ENCODE data around the gene NECTIN1. TPM values are rescaled to one million over a fixed set of nuclear protein-coding genes. Genes with fewer than 3 reads are reported as not detected.
"Not testable (repeated sequence)": the region's sequence is repeated elsewhere in the genome, so short reads cannot be mapped to it uniquely, and the experiment has no call there.

The NECTIN1 gene
- total RNA-seq, 1 donor from 2014 or later: 19.5 TPM

- H3K27ac ChIP-seq: no peak overlapping the region
- peaks cover 5% of the 10 kb centered on the region for H3K27me3 Mint-ChIP-seq (ENCODE audit: insufficient read depth, low read depth)
Observed at GRCh38 chr11:119599864-119600541, 129.0 kb downstream of the NECTIN1 start.

DNA sequence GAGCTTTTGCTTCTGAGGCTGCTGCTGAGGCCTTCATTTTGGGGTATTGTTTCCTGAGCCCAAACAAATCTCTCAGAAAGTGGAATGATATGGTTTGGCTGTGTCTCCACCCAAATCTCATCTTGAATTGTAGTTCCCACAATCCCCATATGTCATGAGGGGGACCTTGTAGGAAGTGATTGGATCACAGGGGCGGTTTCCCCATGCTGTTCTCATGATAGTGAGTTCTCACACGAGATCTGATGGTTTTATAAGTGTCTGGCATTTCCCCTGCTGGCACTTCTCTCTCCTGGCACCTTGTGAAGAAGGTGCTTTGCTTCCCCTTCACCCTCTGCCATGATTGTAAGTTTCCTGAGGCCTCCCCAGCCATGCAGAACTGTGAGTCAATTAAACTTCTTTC, 133.1 kb downstream of the NECTIN1 start:
- not testable (repeated sequence) for H3K9ac ChIP-seq; H3K36me3 ChIP-seq; H3K27me3 ChIP-seq; DNase-seq (ENCODE audit: low spot score); H3K4me3 ChIP-seq; H3K79me2 ChIP-seq (ENCODE audit: low read depth); H3K36me3 Mint-ChIP-seq; H3K27ac ChIP-seq; H3K4me2 ChIP-seq; H3K9me3 ChIP-seq (ENCODE audit: low read depth); H3K27me3 Mint-ChIP-seq (ENCODE audit: insufficient read depth, low read depth); H3K9me3 Mint-ChIP-seq; H3K27ac Mint-ChIP-seq; H3F3A ChIP-seq (ENCODE audit: low read depth); H3K4me1 ChIP-seq; H4K20me1 ChIP-seq (ENCODE audit: low read depth); H3K4me3 Mint-ChIP-seq; H2AFZ ChIP-seq (replicated peaks)
- peaks cover 32% of the 10 kb centered on the region for H3K4me1 Mint-ChIP-seq

More at GRCh38 chr11:119599864-119600541, 129.0 kb downstream of the NECTIN1 start:
- H3K4me3 Mint-ChIP-seq: no peak overlapping the region
- H3K4me1 Mint-ChIP-seq: peaks cover 35% of the 10 kb centered on the region
- no peak for DNase-seq (ENCODE audit: low spot score)
- no peak overlapping the region for H3K4me3 ChIP-seq
- H3K9ac ChIP-seq: no peak overlapping the region
- H3K36me3 Mint-ChIP-seq: no peaks in the 10 kb centered on the region
- no peak overlapping the region for H3K4me2 ChIP-seq
- no peak overlapping the region for H2AFZ ChIP-seq (replicated peaks)
- H4K20me1 ChIP-seq (ENCODE audit: low read depth): no peaks in the 10 kb centered on the region
- peaks cover 4% of the 10 kb centered on the region for H3K9me3 Mint-ChIP-seq
- no peak for TF ChIP-seq EZH2 (IDR thresholded peaks at IDR 0.05)
- no peak for TF ChIP-seq EZH2phosphoT487 (IDR thresholded peaks at IDR 0.05)
- TF ChIP-seq, protein P1, sequence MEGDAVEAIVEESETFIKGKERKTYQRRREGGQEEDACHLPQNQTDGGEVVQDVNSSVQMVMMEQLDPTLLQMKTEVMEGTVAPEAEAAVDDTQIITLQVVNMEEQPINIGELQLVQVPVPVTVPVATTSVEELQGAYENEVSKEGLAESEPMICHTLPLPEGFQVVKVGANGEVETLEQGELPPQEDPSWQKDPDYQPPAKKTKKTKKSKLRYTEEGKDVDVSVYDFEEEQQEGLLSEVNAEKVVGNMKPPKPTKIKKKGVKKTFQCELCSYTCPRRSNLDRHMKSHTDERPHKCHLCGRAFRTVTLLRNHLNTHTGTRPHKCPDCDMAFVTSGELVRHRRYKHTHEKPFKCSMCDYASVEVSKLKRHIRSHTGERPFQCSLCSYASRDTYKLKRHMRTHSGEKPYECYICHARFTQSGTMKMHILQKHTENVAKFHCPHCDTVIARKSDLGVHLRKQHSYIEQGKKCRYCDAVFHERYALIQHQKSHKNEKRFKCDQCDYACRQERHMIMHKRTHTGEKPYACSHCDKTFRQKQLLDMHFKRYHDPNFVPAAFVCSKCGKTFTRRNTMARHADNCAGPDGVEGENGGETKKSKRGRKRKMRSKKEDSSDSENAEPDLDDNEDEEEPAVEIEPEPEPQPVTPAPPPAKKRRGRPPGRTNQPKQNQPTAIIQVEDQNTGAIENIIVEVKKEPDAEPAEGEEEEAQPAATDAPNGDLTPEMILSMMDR (IDR thresholded peaks at IDR 0.05): no peak
- H3K27me3 ChIP-seq: no peaks in the 10 kb centered on the region
- peaks cover 6% of the 10 kb centered on the region for H3K4me1 ChIP-seq
- H3K79me2 ChIP-seq (ENCODE audit: low read depth): no peaks in the 10 kb centered on the region
- H3K9me3 ChIP-seq (ENCODE audit: low read depth): no peaks in the 10 kb centered on the region
- H3K36me3 ChIP-seq: no peaks in the 10 kb centered on the region
- H3K27ac Mint-ChIP-seq: no peak overlapping the region
- no peaks in the 10 kb centered on the region for H3F3A ChIP-seq (ENCODE audit: low read depth)

DNA sequence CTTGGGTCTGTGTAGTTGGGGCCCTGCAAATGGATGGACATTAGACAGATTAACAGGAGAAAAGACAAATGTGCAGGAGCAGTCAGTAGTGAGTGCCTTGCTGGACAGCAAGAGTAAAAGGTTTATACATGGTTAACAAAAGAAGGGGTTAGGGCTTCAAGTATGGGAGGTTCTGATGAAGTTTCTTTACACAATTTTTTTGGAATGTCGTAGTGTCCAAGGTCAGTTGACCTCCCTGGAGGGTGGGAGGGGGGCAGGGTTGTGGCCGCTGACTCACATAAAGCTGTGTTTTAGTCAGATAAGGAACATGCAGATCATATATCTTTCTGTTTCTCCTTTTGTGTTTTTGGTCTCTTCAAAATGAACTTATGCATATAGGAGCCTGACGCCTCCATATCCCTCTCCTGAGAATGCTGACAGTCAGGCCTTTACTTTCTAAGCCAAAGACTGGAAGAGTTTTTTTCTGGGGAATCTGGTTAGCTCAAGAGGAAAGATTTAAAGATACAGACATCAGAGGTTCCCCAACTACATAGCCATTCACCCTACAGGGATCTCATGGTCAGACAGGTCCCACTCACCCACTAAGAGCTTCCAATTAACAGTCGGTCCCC, 134.3 kb downstream of the NECTIN1 start:
- H3K27me3 Mint-ChIP-seq (ENCODE audit: insufficient read depth, low read depth): peaks cover 8% of the 10 kb centered on the region
- peaks cover 11% of the 10 kb centered on the region for H3K4me1 ChIP-seq
- no peaks in the 10 kb centered on the region for H3K9me3 ChIP-seq (ENCODE audit: low read depth)
- H3K4me2 ChIP-seq: no peak overlapping the region
- peaks cover 2% of the 10 kb centered on the region for H3K9me3 Mint-ChIP-seq
- no peaks in the 10 kb centered on the region for H3K36me3 Mint-ChIP-seq
- DNase-seq (ENCODE audit: low spot score): no peak
- H3K4me3 Mint-ChIP-seq: no peak overlapping the region
- H3K27ac ChIP-seq: no peak overlapping the region
- no peaks in the 10 kb centered on the region for H3F3A ChIP-seq (ENCODE audit: low read depth)
- no peaks in the 10 kb centered on the region for H4K20me1 ChIP-seq (ENCODE audit: low read depth)
- H3K27ac Mint-ChIP-seq: peak overlapping the region; percentile 70
- peaks cover 39% of the 10 kb centered on the region for H3K4me1 Mint-ChIP-seq
- H3K4me3 ChIP-seq: no peak overlapping the region
- H3K9ac ChIP-seq: no peak overlapping the region
- H3K27me3 ChIP-seq: no peaks in the 10 kb centered on the region
- H3K79me2 ChIP-seq (ENCODE audit: low read depth): no peaks in the 10 kb centered on the region
- H2AFZ ChIP-seq (replicated peaks): no peak overlapping the region
- H3K36me3 ChIP-seq: no peaks in the 10 kb centered on the region
- no peak for TF ChIP-seq EZH2 (IDR thresholded peaks at IDR 0.05)
- TF ChIP-seq EZH2phosphoT487 (IDR thresholded peaks at IDR 0.05): no peak
- TF ChIP-seq, protein P1 (IDR thresholded peaks at IDR 0.05): no peak

- no peak overlapping the region for H3K27ac ChIP-seq
- H3K27me3 Mint-ChIP-seq (ENCODE audit: insufficient read depth, low read depth): peaks cover 10% of the 10 kb centered on the region
- H3K9me3 ChIP-seq (ENCODE audit: low read depth): no peaks in the 10 kb centered on the region
- DNase-seq (ENCODE audit: low spot score): no peak
- H3K4me3 ChIP-seq: no peak overlapping the region
- H3F3A ChIP-seq (ENCODE audit: low read depth): no peaks in the 10 kb centered on the region
- no peaks in the 10 kb centered on the region for H3K79me2 ChIP-seq (ENCODE audit: low read depth)
- peaks cover 11% of the 10 kb centered on the region for H3K4me1 ChIP-seq
- no peaks in the 10 kb centered on the region for H4K20me1 ChIP-seq (ENCODE audit: low read depth)
- no peak overlapping the region for H3K9ac ChIP-seq
- peaks cover 47% of the 10 kb centered on the region for H3K4me1 Mint-ChIP-seq
- H3K27me3 ChIP-seq: no peaks in the 10 kb centered on the region
- H3K36me3 Mint-ChIP-seq: no peaks in the 10 kb centered on the region
- no peak overlapping the region for H3K27ac Mint-ChIP-seq
- H3K9me3 Mint-ChIP-seq: peaks cover 2% of the 10 kb centered on the region
- H2AFZ ChIP-seq (replicated peaks): no peak overlapping the region
- H3K4me3 Mint-ChIP-seq: no peak overlapping the region
- H3K36me3 ChIP-seq: no peaks in the 10 kb centered on the region
- H3K4me2 ChIP-seq: no peak overlapping the region
- TF ChIP-seq, protein P1 (IDR thresholded peaks at IDR 0.05): no peak
- TF ChIP-seq EZH2 (IDR thresholded peaks at IDR 0.05): no peak
- no peak for TF ChIP-seq EZH2phosphoT487 (IDR thresholded peaks at IDR 0.05)
Observed at GRCh38 chr11:119593346-119593745, 135.7 kb downstream of the NECTIN1 start.

Measured in neural progenitor cell (in vitro differentiated cells).